Trophoblast cell (in vitro differentiated cells and primary cell): ENCODE results near the gene ROBO1.

Experiments used
- DNase-seq, 2 donors: peaks; one replicate each; pipeline ENCODE4 v3.0.0-alpha.2; 2016
- H2AFZ ChIP-seq: 2 replicates; pipeline ENCODE4 v1.6.1; 2013; ENCODE audit warnings: low read length, moderate library complexity, mild to moderate bottlenecking; ENCODE audit not compliant: insufficient read depth, poor library complexity
- H2AK5ac ChIP-seq: 2 replicates; pipeline ENCODE4 v1.6.1; 2013; ENCODE audit warnings: mild to moderate bottlenecking, low read length
- H2BK120ac ChIP-seq: 2 replicates; pipeline ENCODE4 v1.6.1; 2013; ENCODE audit warnings: low read length, mild to moderate bottlenecking, moderate library complexity; ENCODE audit not compliant: insufficient read depth, poor library complexity
- H2BK12ac ChIP-seq: 2 replicates; pipeline ENCODE4 v1.6.1; 2013; ENCODE audit warnings: mild to moderate bottlenecking, low read length, moderate library complexity
- H2BK5ac ChIP-seq: 2 replicates; pipeline ENCODE4 v1.6.1; 2013; ENCODE audit warnings: low read length, low read depth, moderate library complexity, mild to moderate bottlenecking; ENCODE audit not compliant: poor library complexity
- H3K14ac ChIP-seq: 2 replicates; pipeline ENCODE4 v1.6.1; 2013; ENCODE audit warnings: mild to moderate bottlenecking, low read length
- H3K18ac ChIP-seq: 2 replicates; pipeline ENCODE4 v1.6.1; 2013; ENCODE audit warnings: mild to moderate bottlenecking, low read length
- H3K23ac ChIP-seq: 2 replicates; pipeline ENCODE4 v1.6.1; 2013; ENCODE audit warnings: low read length
- H3K27ac ChIP-seq: 2 replicates; pipeline ENCODE4 v1.5.1; 2013; ENCODE audit warnings: low read depth, mild to moderate bottlenecking, inconsistent platforms, low read length, moderate library complexity
- H3K27me3 ChIP-seq: 2 replicates; pipeline ENCODE4 v1.6.1; 2013; ENCODE audit warnings: inconsistent platforms, mild to moderate bottlenecking, low read length, moderate library complexity; ENCODE audit not compliant: insufficient read depth
- H3K36me3 ChIP-seq, 2 experiments: 1 replicate in 1 of 2; 2 replicates in 1 of 2; pipeline ENCODE4 v1.6.1; 2013; ENCODE audit warnings: low read length in 2 of 2, mild to moderate bottlenecking in 2 of 2, moderate library complexity in 1 of 2; ENCODE audit not compliant: insufficient read depth in 2 of 2, control insufficient read depth in 1 of 2
- H3K4ac ChIP-seq: 2 replicates; pipeline ENCODE4 v1.6.1; 2013; ENCODE audit warnings: low read depth, mild to moderate bottlenecking, low read length, moderate library complexity
- H3K4me1 ChIP-seq, 2 experiments: 1 replicate in 1 of 2; 2 replicates in 1 of 2; pipeline ENCODE4 v1.6.1; 2013; ENCODE audit warnings: low read length in 2 of 2, mild to moderate bottlenecking in 2 of 2, moderate library complexity in 1 of 2; ENCODE audit not compliant: insufficient read depth in 2 of 2, control insufficient read depth in 1 of 2
- H3K4me2 ChIP-seq: 2 replicates; pipeline ENCODE4 v1.6.1; 2013; ENCODE audit warnings: inconsistent platforms, mild to moderate bottlenecking, low read length, moderate library complexity
- H3K4me3 ChIP-seq: 2 replicates; pipeline ENCODE4 v1.5.1; 2013; ENCODE audit warnings: mild to moderate bottlenecking, low read depth, low read length, inconsistent platforms
- H3K79me1 ChIP-seq: one replicate; pipeline ENCODE4 v1.6.1; 2013; ENCODE audit warnings: low read length
- H3K79me2 ChIP-seq: 2 replicates; pipeline ENCODE4 v1.6.1; 2013; ENCODE audit warnings: low read length, mild to moderate bottlenecking; ENCODE audit not compliant: control insufficient read depth, insufficient read depth, poor library complexity
- H3K9ac ChIP-seq: 2 replicates; pipeline ENCODE4 v1.6.1; 2013; ENCODE audit warnings: mild to moderate bottlenecking, low read length
- H3K9me3 ChIP-seq: 2 replicates; pipeline ENCODE4 v1.6.1; 2013; ENCODE audit warnings: low read depth, mild to moderate bottlenecking, control low read depth, inconsistent platforms, low read length; ENCODE audit not compliant: insufficient read depth
- H4K12ac ChIP-seq: 2 replicates; pipeline ENCODE4 v1.6.1; 2013; ENCODE audit warnings: low read depth, mild to moderate bottlenecking, low read length, moderate library complexity
- H4K8ac ChIP-seq: 2 replicates; pipeline ENCODE4 v1.6.1; 2013; ENCODE audit warnings: low read depth, mild to moderate bottlenecking, low read length, moderate library complexity
- H4K91ac ChIP-seq: one replicate; pipeline ENCODE4 v1.6.1; 2013; ENCODE audit warnings: low read depth, mild to moderate bottlenecking, low read length, moderate library complexity
- WGBS: extraction: QIAGEN DNeasy Blood & Tissue Kit; methylation state at CpG from one replicate; pipeline ENCODE4 v1.1.7; 2013; ENCODE audit warnings: missing lambda C conversion rate; ENCODE audit not compliant: insufficient read length, insufficient coverage; ENCODE audit errors: extremely low coverage; 5-methylcytosine and 5-hydroxymethylcytosine counted together

ROBO1 gene

GRCh38 chr3:78974181-78974790 is 793.5 kb downstream of the ROBO1 start:
- Histone ChIP-seq H3K23ac (no peak overlapping the region), H3K36me3 (no peaks in the 10 kb centered on the region), H3K27ac (no peak overlapping the region), H3K4me2 (no peak overlapping the region), H2AK5ac (no peak overlapping the region), H3K79me2 (no peaks in the 10 kb centered on the region), H2BK12ac (no peak overlapping the region), H4K12ac (no peak overlapping the region), H3K4me3 (no peak overlapping the region), H3K4me1 (no peaks in the 10 kb centered on the region), H2BK120ac (no peak overlapping the region), H3K4ac (no peak overlapping the region), H3K9ac (no peak overlapping the region), H3K9me3 (no peaks in the 10 kb centered on the region), H3K79me1 (no peaks in the 10 kb centered on the region), H3K27me3 (no peaks in the 10 kb centered on the region), H2BK5ac (no peak overlapping the region), H3K14ac (no peak overlapping the region), H3K18ac (no peak overlapping the region), H2AFZ (no peak overlapping the region), H4K91ac (no peak overlapping the region), H4K8ac (no peak overlapping the region)
- no peak for DNase-seq
- WGBS, result no CpG with 5 or more reads among the region's 7 CpGs

GRCh38 chr3:78972617-78973301 is 795.0 kb downstream of the ROBO1 start:
- Histone ChIP-seq H4K12ac (no peak overlapping the region), H4K8ac (no peak overlapping the region), H3K14ac (no peak overlapping the region), H3K79me2 (no peaks in the 10 kb centered on the region), H3K79me1 (no peaks in the 10 kb centered on the region), H2BK5ac (no peak overlapping the region), H3K4me1 (no peaks in the 10 kb centered on the region), H2AFZ (no peak overlapping the region), H3K27ac (no peak overlapping the region), H3K9me3 (no peaks in the 10 kb centered on the region), H3K4ac (no peak overlapping the region), H3K4me3 (no peak overlapping the region), H4K91ac (no peak overlapping the region), H3K27me3 (no peaks in the 10 kb centered on the region), H2AK5ac (no peak overlapping the region), H3K23ac (no peak overlapping the region), H3K9ac (no peak overlapping the region), H2BK120ac (no peak overlapping the region), H3K36me3 (no peaks in the 10 kb centered on the region), H3K4me2 (no peak overlapping the region), H3K18ac (no peak overlapping the region), H2BK12ac (no peak overlapping the region)
- DNase-seq, result no peak
- WGBS, result no CpG with 5 or more reads among the region's 2 CpGs

GRCh38 chr3:78970656-78971055 is 797.1 kb downstream of the ROBO1 start:
- no peaks in the 10 kb centered on the region for H3K79me2 ChIP-seq
- DNase-seq, result no peak
- no peak overlapping the region for H3K23ac ChIP-seq
- no peaks in the 10 kb centered on the region for H3K9me3 ChIP-seq
- no peak overlapping the region for H4K91ac ChIP-seq
- no peak overlapping the region for H4K12ac ChIP-seq
- WGBS, result no CpG with 5 or more reads among the region's 1 CpG
- H3K27ac ChIP-seq, result no peak overlapping the region
- no peak overlapping the region for H2BK12ac ChIP-seq
- no peak overlapping the region for H3K4me2 ChIP-seq
- H3K14ac ChIP-seq, result no peak overlapping the region
- no peak overlapping the region for H3K9ac ChIP-seq
- no peak overlapping the region for H4K8ac ChIP-seq
- no peak overlapping the region for H2BK120ac ChIP-seq
- no peaks in the 10 kb centered on the region for H3K79me1 ChIP-seq
- no peak overlapping the region for H2AFZ ChIP-seq
- no peak overlapping the region for H3K18ac ChIP-seq
- H3K4me1 ChIP-seq, result no peaks in the 10 kb centered on the region
- H2BK5ac ChIP-seq, result no peak overlapping the region
- no peak overlapping the region for H2AK5ac ChIP-seq
- no peaks in the 10 kb centered on the region for H3K27me3 ChIP-seq
- no peaks in the 10 kb centered on the region for H3K36me3 ChIP-seq
- no peak overlapping the region for H3K4me3 ChIP-seq
- no peak overlapping the region for H3K4ac ChIP-seq

DNA sequence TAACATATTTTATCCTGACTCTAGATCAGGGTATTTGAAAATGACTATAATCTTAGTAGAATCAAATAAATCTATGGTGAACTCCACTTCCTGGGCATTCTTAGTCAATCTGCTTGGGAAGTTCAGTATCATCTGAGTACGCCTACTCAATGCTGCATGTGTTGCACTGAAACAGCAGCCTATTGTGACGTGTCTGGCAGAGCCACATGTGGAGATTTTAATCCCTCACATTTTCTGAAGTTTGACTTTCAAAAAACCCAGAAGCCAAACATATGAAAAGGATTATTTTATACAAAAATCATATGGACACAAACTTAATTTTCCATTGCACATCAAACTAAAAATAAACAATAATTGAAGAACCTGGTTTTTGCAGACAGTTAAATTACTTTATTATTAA is 798.3 kb downstream of the ROBO1 start:
- H2AK5ac ChIP-seq, result no peak overlapping the region
- H3K79me2 ChIP-seq, result no peaks in the 10 kb centered on the region
- H4K91ac ChIP-seq, result no peak overlapping the region
- no peak overlapping the region for H3K4ac ChIP-seq
- no peak overlapping the region for H3K23ac ChIP-seq
- no peak overlapping the region for H2BK12ac ChIP-seq
- no peak overlapping the region for H3K14ac ChIP-seq
- H2AFZ ChIP-seq, result no peak overlapping the region
- no peaks in the 10 kb centered on the region for H3K27me3 ChIP-seq
- H4K8ac ChIP-seq, result no peak overlapping the region
- H3K9ac ChIP-seq, result no peak overlapping the region
- no peaks in the 10 kb centered on the region for H3K4me1 ChIP-seq
- H3K27ac ChIP-seq, result no peak overlapping the region
- no peak overlapping the region for H2BK5ac ChIP-seq
- no peak overlapping the region for H4K12ac ChIP-seq
- no peaks in the 10 kb centered on the region for H3K79me1 ChIP-seq
- no peaks in the 10 kb centered on the region for H3K36me3 ChIP-seq
- no peak overlapping the region for H3K18ac ChIP-seq
- WGBS, result no CpG with 5 or more reads among the region's 2 CpGs
- H3K4me2 ChIP-seq, result no peak overlapping the region
- no peak overlapping the region for H2BK120ac ChIP-seq
- no peak overlapping the region for H3K4me3 ChIP-seq
- no peaks in the 10 kb centered on the region for H3K9me3 ChIP-seq
- DNase-seq, result no peak
